Spleen (tissue), 11 donors: ENCODE data around the gene HSFX3. TPM values are rescaled to one million over a fixed set of nuclear protein-coding genes. Genes with fewer than 3 reads are reported as not detected.
"Not testable (repeated sequence)": the region's sequence is repeated elsewhere in the genome, so short reads cannot be mapped to it uniquely, and the experiment has no call there.

ENCODE experiments used
- DNase-seq: peaks from one replicate; pipeline ENCODE4 v3.0.0-alpha.2; 2020
- H3K27ac ChIP-seq, 8 donors: fragments of 200-600 bp; sonication (generic) in 7 of 8; 1 replicate in 4 of 8; 2 replicates in 4 of 8; pipeline versions ENCODE4 v1.5.0 to v1.8.0; 2016 to 2021; ENCODE audit warnings: inconsistent platforms in 4 of 8, mild to moderate bottlenecking in 4 of 8, moderate library complexity in 1 of 8
- H3K27me3 ChIP-seq, 7 donors: fragments of 200-600 bp; sonication (generic) in 6 of 7; replicated peaks in 1 of 7; 1 replicate in 4 of 7; 2 replicates in 3 of 7; pipeline versions ENCODE4 v1.5.0 to v1.8.0; 2016 to 2021; ENCODE audit warnings: inconsistent platforms in 3 of 7, mild to moderate bottlenecking in 1 of 7
- H3K36me3 ChIP-seq, 6 donors: fragments of 200-600 bp; sonication (generic) in 5 of 6; 1 replicate in 4 of 6; 2 replicates in 2 of 6; pipeline versions ENCODE4 v1.5.0 to v1.8.0; 2016 to 2021; ENCODE audit warnings: inconsistent platforms in 2 of 6
- H3K4me1 ChIP-seq, 6 donors: fragments of 200-600 bp; sonication (generic) in 5 of 6; 1 replicate in 3 of 6; 2 replicates in 3 of 6; pipeline versions ENCODE4 v1.5.0 to v1.8.0; 2016 to 2021; ENCODE audit warnings: inconsistent platforms in 3 of 6
- H3K4me3 ChIP-seq, 8 donors: fragments of 200-600 bp; sonication (generic) in 7 of 8; 1 replicate in 4 of 8; 2 replicates in 4 of 8; pipeline versions ENCODE4 v1.5.0 to v1.8.0; 2016 to 2021; ENCODE audit warnings: inconsistent platforms in 4 of 8, mild to moderate bottlenecking in 4 of 8, moderate library complexity in 2 of 8
- H3K9me3 ChIP-seq, 8 donors: fragments of 200-600 bp; sonication (generic) in 7 of 8; 1 replicate in 4 of 8; 2 replicates in 4 of 8; pipeline versions ENCODE4 v1.5.0 to v1.8.0; 2016 to 2021; ENCODE audit warnings: inconsistent platforms in 4 of 8
- POLR2A ChIP-seq, 3 donors: fragments of 450-650 bp; IDR thresholded peaks; one replicate each; pipeline ENCODE4 v1.5.1; 2017; ENCODE audit warnings: antibody characterized with exemption in 3 of 3, mild to moderate bottlenecking in 1 of 3
- POLR2AphosphoS5 ChIP-seq, 3 donors: sonication (generic); formaldehyde crosslinking; IDR thresholded peaks; one replicate each; pipeline ENCODE4 v1.5.1; 2017; ENCODE audit warnings: antibody characterized with exemption in 3 of 3
- WGBS, 5 donors: extraction: QIAGEN DNeasy Blood & Tissue Kit in 3 of 5; methylation state at CpG; one replicate each; pipeline versions ENCODE4 v1.1.5 to v1.1.7; 2013 to 2018; 5-methylcytosine and 5-hydroxymethylcytosine counted together
- intact Hi-C: fragments of 100-400 bp; cut with DNase I; formaldehyde crosslinking; loops from one replicate; pipeline ENCODE4 v1.15.0; 2023; ENCODE audit warnings: low total_unique reads
- polyA plus RNA-seq, 3 donors: library from polyadenylated mRNA; stranded (reverse); fragments of 200-250 nt; gene quantifications; one replicate each; pipeline ENCODE4 v1.2.1, GENCODE V29; 2013
- total RNA-seq, 7 donors: library from RNA; depleted of rRNA in 3 of 7; stranded (reverse); fragments of >200 nt in 3 of 7; fragmentation: NEBNext Ultra II Directional in 4 of 7; extraction: Animal tissue kit (Norgen Biotek cat#: 25700) in 4 of 7; gene quantifications; one replicate each; pipeline versions ENCODE4 v1.1.0 to v1.2.1, GENCODE V29; 2016 to 2021
- TF ChIP-seq, protein P1 (sequence below), 11 experiments: fragments of 200-600 bp in 7 of 11; fragments of 450-650 bp in 4 of 11; sonication (generic) in 4 of 11; IDR thresholded peaks in 8 of 11; conservative IDR thresholded peaks in 3 of 11; 1 replicate in 7 of 11; 2 replicates in 4 of 11; pipeline versions ENCODE4 v1.4.0 to v1.8.0; 2016 to 2021; ENCODE audit warnings: antibody characterized with exemption in 11 of 11, inconsistent platforms in 4 of 11, mild to moderate bottlenecking in 1 of 11
- donor health status: healthy with polysubstance abuse.
- donor health status: DM: no; HTN: no; CAD: no; lungs with moderate emphysema.
- donor health status: DM: no; HTN: no; CAD: no.
- donor health status: Bipolar disorder and iron deficiency.
- donor health status: healthy.
- donor health status: DM: no; HTN: no; CAD: no.
- donor health status: DM: yes; HTN: yes; CAD: no.

HSFX3 gene
- total and polyA plus RNA-seq, 10 donors: 0.11 TPM; not detected in 9

GRCh38 chrX:149525389-149525788 lies 24.3 kb downstream of the HSFX3 start:
- DNase-seq: peak; percentile 85
- Histone ChIP-seq H3K27ac (peak overlapping the region in 6 of 8 donors; percentile 20 to 82 (median 59)), H3K4me1 (peaks cover 0 to 18% (median 3%) of the 10 kb centered on the region in 6 donors), H3K4me3 (peak overlapping the region in 1 of 8 donors; percentile 45)
- 2 to 18% (median 7%) methylated on average over 3 to 5 of the region's 10 CpGs; no CpG with 5 or more reads in 2 of the 5 donors for WGBS, 5 donors
- H3K27me3 ChIP-seq, H3K36me3 ChIP-seq, intact Hi-C loops, H3K9me3 ChIP-seq: not testable (repeated sequence)
- peak in 1 of 3 donors; percentile 19 for TF ChIP-seq POLR2AphosphoS5 (IDR thresholded peaks at IDR 0.05)

GRCh38 chrX:149522916-149523315 lies 26.8 kb downstream of the HSFX3 start:
- Histone ChIP-seq H3K36me3 (no peaks in the 10 kb centered on the region), H3K9me3 (no peaks in the 10 kb centered on the region), H3K4me1 (peaks cover 0 to 15% (median 3%) of the 10 kb centered on the region in 6 donors), H3K27ac (no peak overlapping the region), H3K4me3 (no peak overlapping the region), H3K27me3 (no peaks in the 10 kb centered on the region)
- 68 to 91% (median 77%) methylated on average over 2 of the region's 2 CpGs for WGBS, 5 donors
- intact Hi-C loops: no loop called here
- TF ChIP-seq, protein P1, sequence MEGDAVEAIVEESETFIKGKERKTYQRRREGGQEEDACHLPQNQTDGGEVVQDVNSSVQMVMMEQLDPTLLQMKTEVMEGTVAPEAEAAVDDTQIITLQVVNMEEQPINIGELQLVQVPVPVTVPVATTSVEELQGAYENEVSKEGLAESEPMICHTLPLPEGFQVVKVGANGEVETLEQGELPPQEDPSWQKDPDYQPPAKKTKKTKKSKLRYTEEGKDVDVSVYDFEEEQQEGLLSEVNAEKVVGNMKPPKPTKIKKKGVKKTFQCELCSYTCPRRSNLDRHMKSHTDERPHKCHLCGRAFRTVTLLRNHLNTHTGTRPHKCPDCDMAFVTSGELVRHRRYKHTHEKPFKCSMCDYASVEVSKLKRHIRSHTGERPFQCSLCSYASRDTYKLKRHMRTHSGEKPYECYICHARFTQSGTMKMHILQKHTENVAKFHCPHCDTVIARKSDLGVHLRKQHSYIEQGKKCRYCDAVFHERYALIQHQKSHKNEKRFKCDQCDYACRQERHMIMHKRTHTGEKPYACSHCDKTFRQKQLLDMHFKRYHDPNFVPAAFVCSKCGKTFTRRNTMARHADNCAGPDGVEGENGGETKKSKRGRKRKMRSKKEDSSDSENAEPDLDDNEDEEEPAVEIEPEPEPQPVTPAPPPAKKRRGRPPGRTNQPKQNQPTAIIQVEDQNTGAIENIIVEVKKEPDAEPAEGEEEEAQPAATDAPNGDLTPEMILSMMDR (IDR thresholded peaks at IDR 0.05 in 8 of 11, conservative IDR thresholded peaks at IDR 0.05 in 3 of 11): no peak
- TF ChIP-seq POLR2A (IDR thresholded peaks at IDR 0.05): no peak
- TF ChIP-seq POLR2AphosphoS5 (IDR thresholded peaks at IDR 0.05): no peak
- DNase-seq: no peak

GRCh38 chrX:149521438-149521837 lies 28.3 kb downstream of the HSFX3 start:
- Histone ChIP-seq H3K4me3 (no peak overlapping the region), H3K4me1 (peaks cover 0 to 11% (median 3%) of the 10 kb centered on the region in 6 donors), H3K27ac (peak overlapping the region in 3 of 8 donors; percentile 13 to 58 (median 34)), H3K27me3 (no peaks in the 10 kb centered on the region), H3K36me3 (no peaks in the 10 kb centered on the region), H3K9me3 (no peaks in the 10 kb centered on the region)
- intact Hi-C loops: no loop called here
- no peak for TF ChIP-seq POLR2A (IDR thresholded peaks at IDR 0.05)
- TF ChIP-seq, protein P1 (IDR thresholded peaks at IDR 0.05 in 8 of 11, conservative IDR thresholded peaks at IDR 0.05 in 3 of 11): no peak
- TF ChIP-seq POLR2AphosphoS5 (IDR thresholded peaks at IDR 0.05): no peak
- DNase-seq: no peak
- WGBS, 5 donors: 46 to 55% (median 50%) methylated on average over 9 of the region's 9 CpGs

DNA sequence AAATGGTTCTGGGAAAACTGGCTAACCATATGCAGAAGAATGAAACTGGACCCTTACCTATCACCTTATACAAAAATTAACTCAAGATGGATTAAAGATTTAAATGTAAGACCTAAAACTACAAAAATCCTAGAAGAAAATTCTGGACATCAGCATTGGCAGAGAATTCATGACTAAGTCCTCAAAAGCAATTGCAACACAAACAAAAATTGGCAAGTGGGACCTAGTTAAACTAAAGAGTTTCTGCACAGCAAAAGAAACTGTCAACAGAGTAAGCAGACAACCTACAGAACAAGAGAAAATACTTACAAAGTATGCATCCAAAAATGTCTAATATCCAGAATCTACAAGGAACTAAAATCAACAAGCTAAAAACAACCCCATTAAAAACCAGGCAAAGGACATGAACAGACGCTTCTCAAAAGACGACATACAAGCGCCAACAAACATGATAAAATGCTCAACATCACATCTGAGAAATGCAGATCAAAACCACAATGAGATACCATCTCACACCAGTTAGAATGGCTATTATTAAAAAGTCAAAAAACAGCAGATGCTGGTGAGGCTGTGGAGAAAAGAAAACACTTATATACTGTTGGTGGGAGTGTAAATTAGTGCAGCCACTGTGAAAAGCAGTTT lies 29.0 kb downstream of the HSFX3 start:
- 32 to 57% (median 50%) methylated on average over 3 of the region's 3 CpGs for WGBS, 5 donors

GRCh38 chrX:149518236-149518635 lies 31.5 kb downstream of the HSFX3 start:
- Histone ChIP-seq H3K27ac (no peak overlapping the region), H3K4me1 (peaks cover 0 to 12% (median 0%) of the 10 kb centered on the region in 6 donors), H3K4me3 (no peak overlapping the region), H3K9me3 (no peaks in the 10 kb centered on the region), H3K36me3 (no peaks in the 10 kb centered on the region), H3K27me3 (no peaks in the 10 kb centered on the region)
- TF ChIP-seq POLR2A (IDR thresholded peaks at IDR 0.05) (no peak), POLR2AphosphoS5 (IDR thresholded peaks at IDR 0.05) (no peak)
- TF ChIP-seq, protein P1 (IDR thresholded peaks at IDR 0.05 in 8 of 11, conservative IDR thresholded peaks at IDR 0.05 in 3 of 11): no peak
- DNase-seq: no peak
- intact Hi-C loops: no loop called here
- WGBS, 5 donors: 65 to 88% (median 74%) methylated on average over 7 of the region's 7 CpGs

More for the DNA sequence above, 29.0 kb downstream of the HSFX3 start:
- H3K36me3 ChIP-seq, H3K4me1 ChIP-seq, H3K4me3 ChIP-seq, intact Hi-C loops, H3K27me3 ChIP-seq, DNase-seq, H3K9me3 ChIP-seq: not testable (repeated sequence)
- H3K27ac ChIP-seq: peak overlapping the region in 3 of 8 donors; percentile 13 to 58 (median 34)
